Bronchial epithelial cell (primary cell): ENCODE results near the gene LIPC. TPM values are rescaled to one million over a fixed set of nuclear protein-coding genes. Genes with fewer than 3 reads are reported as not detected.

ENCODE experiments used
- DNase-seq: peaks from one replicate; pipeline ENCODE4 v3.0.0-alpha.2; 2010; ENCODE audit warnings: low read depth
- FAIRE-seq: peaks from 2 replicates; lab custom pipeline; 2011; peaks lifted over from hg19 to GRCh38; lab: Jason Lieb, UNC
- H3K27me3 ChIP-seq: 2 replicates; pipeline ENCODE4 v1.5.1; 2011; ENCODE audit warnings: low read length; ENCODE audit not compliant: control insufficient read depth, insufficient read depth
- H3K36me3 ChIP-seq: 2 replicates; pipeline ENCODE4 v1.5.1; 2011; ENCODE audit warnings: low read length; ENCODE audit not compliant: control insufficient read depth, insufficient read depth
- H3K4me3 ChIP-seq: 2 replicates; pipeline ENCODE4 v1.5.1; 2011; ENCODE audit warnings: mild to moderate bottlenecking, low read depth, low read length, control low read depth
- CTCF ChIP-seq: IDR thresholded peaks from 2 replicates; pipeline ENCODE4 v1.5.1; 2011; ENCODE audit warnings: mild to moderate bottlenecking, moderate library complexity, low read length, control low read depth, inconsistent platforms; ENCODE audit not compliant: insufficient read depth, severe bottlenecking
- total RNA-seq: library from RNA; depleted of rRNA; stranded (reverse); fragments of >200 nt; gene quantifications from 2 replicates; pipeline ENCODE4 v1.2.1, GENCODE V29; 2014

The LIPC gene
- total RNA-seq, 1 donor from 2014 or later: 0.26 TPM

- no peaks in the 10 kb centered on the region for H3K36me3 ChIP-seq
- no peak overlapping the region for H3K4me3 ChIP-seq
- no peak for FAIRE-seq
- no peaks in the 10 kb centered on the region for H3K27me3 ChIP-seq
- TF ChIP-seq CTCF: no peak
- no peak for DNase-seq
Measured at GRCh38 chr15:58444658-58445332, 13.0 kb downstream of the LIPC start.

- Histone ChIP-seq H3K4me3 (no peak overlapping the region), H3K27me3 (no peaks in the 10 kb centered on the region), H3K36me3 (no peaks in the 10 kb centered on the region)
- DNase-seq: no peak
- TF ChIP-seq CTCF: no peak
- FAIRE-seq: no peak
Measured at GRCh38 chr15:58445865-58446264, 14.1 kb downstream of the LIPC start.

- no peaks in the 10 kb centered on the region for H3K27me3 ChIP-seq
- FAIRE-seq (no peak), DNase-seq (no peak)
Measured at GRCh38 chr15:58446521-58446920, 14.7 kb downstream of the LIPC start.

GRCh38 chr15:58447271-58448010 lies 15.7 kb downstream of the LIPC start:
- Histone ChIP-seq H3K27me3 (no peaks in the 10 kb centered on the region), H3K36me3 (no peaks in the 10 kb centered on the region), H3K4me3 (no peak overlapping the region)
- peak; percentile 74 for DNase-seq
- TF ChIP-seq CTCF: no peak
- FAIRE-seq: no peak

More at GRCh38 chr15:58446521-58446920, 14.7 kb downstream of the LIPC start:
- no peak overlapping the region for H3K4me3 ChIP-seq
- no peak for TF ChIP-seq CTCF
- no peaks in the 10 kb centered on the region for H3K36me3 ChIP-seq

GRCh38 chr15:58448331-58448730 lies 16.5 kb downstream of the LIPC start:
- no peak for FAIRE-seq
- no peak overlapping the region for H3K4me3 ChIP-seq
- no peaks in the 10 kb centered on the region for H3K27me3 ChIP-seq
- DNase-seq: no peak
- no peak for TF ChIP-seq CTCF
- no peaks in the 10 kb centered on the region for H3K36me3 ChIP-seq
